Gastroesophageal sphincter (tissue), 4 donors: ENCODE results near the gene C9orf85. TPM values are rescaled to one million over a fixed set of nuclear protein-coding genes. Genes with fewer than 3 reads are reported as not detected.

Experiments
- ATAC-seq: fragments of 150-250 bp; one replicate; pipeline ENCODE4 v1.9.1; 2016; ENCODE audit warnings: mild to moderate bottlenecking, moderate library complexity
- H3K27ac ChIP-seq, 4 donors: fragments of 200-600 bp; sonication (generic) in 3 of 4; 1 replicate in 3 of 4; 2 replicates in 1 of 4; pipeline ENCODE4 v1.5.1; 2016 to 2019
- H3K27me3 ChIP-seq: fragments of 200-600 bp; sonication (generic); one replicate; pipeline ENCODE4 v1.5.1; 2019
- H3K36me3 ChIP-seq, 2 donors: fragments of 200-600 bp; sonication (generic); one replicate each; pipeline ENCODE4 v1.5.1; 2019; ENCODE audit warnings: control low read depth in 1 of 2
- H3K4me1 ChIP-seq, 3 donors: fragments of 200-600 bp; sonication (generic); 1 replicate in 2 of 3; 2 replicates in 1 of 3; pipeline ENCODE4 v1.5.1; 2016 to 2019; ENCODE audit warnings: control low read depth in 2 of 3
- H3K4me3 ChIP-seq, 2 donors: fragments of 200-600 bp; sonication (generic); one replicate each; pipeline ENCODE4 v1.5.1; 2019; ENCODE audit warnings: mild to moderate bottlenecking in 1 of 2, moderate library complexity in 1 of 2
- H3K9me3 ChIP-seq, 3 donors: fragments of 200-600 bp; sonication (generic); one replicate each; pipeline ENCODE4 v1.5.1; 2017 to 2019; ENCODE audit warnings: control low read depth in 2 of 3
- EP300 ChIP-seq: sonication (generic); formaldehyde crosslinking; IDR thresholded peaks from one replicate; pipeline ENCODE4 v1.6.1; 2017; ENCODE audit warnings: antibody characterized with exemption, mild to moderate bottlenecking
- POLR2A ChIP-seq, 2 donors: fragments of 450-650 bp; IDR thresholded peaks; one replicate each; pipeline ENCODE4 v1.6.1; 2017; ENCODE audit warnings: antibody characterized with exemption in 2 of 2, mild to moderate bottlenecking in 2 of 2, moderate library complexity in 1 of 2
- POLR2AphosphoS5 ChIP-seq: sonication (generic); formaldehyde crosslinking; IDR thresholded peaks from one replicate; pipeline ENCODE4 v1.6.1; 2017; ENCODE audit warnings: antibody characterized with exemption
- WGBS, 2 donors: methylation state at CpG; one replicate each; pipeline ENCODE4 v1.1.5; 2018; ENCODE audit warnings: low coverage in 1 of 2; 5-methylcytosine and 5-hydroxymethylcytosine counted together
- total RNA-seq, 4 donors: library from RNA; depleted of rRNA; stranded (reverse); fragments of >200 nt; gene quantifications; one replicate each; pipeline ENCODE4 v1.1.0, GENCODE V29; 2016
- TF ChIP-seq, protein P1 (sequence below), 4 experiments: fragments of 200-600 bp in 2 of 4; fragments of 450-650 bp in 2 of 4; sonication (generic) in 1 of 4; IDR thresholded peaks; one replicate each; pipeline ENCODE4 v1.5.1; 2017 to 2019; ENCODE audit warnings: antibody characterized with exemption in 4 of 4, mild to moderate bottlenecking in 2 of 4, moderate library complexity in 2 of 4

The C9orf85 gene
- total RNA-seq, 4 donors from 2014 or later, result 9.8 to 14.6 (median 11.9) TPM

DNA sequence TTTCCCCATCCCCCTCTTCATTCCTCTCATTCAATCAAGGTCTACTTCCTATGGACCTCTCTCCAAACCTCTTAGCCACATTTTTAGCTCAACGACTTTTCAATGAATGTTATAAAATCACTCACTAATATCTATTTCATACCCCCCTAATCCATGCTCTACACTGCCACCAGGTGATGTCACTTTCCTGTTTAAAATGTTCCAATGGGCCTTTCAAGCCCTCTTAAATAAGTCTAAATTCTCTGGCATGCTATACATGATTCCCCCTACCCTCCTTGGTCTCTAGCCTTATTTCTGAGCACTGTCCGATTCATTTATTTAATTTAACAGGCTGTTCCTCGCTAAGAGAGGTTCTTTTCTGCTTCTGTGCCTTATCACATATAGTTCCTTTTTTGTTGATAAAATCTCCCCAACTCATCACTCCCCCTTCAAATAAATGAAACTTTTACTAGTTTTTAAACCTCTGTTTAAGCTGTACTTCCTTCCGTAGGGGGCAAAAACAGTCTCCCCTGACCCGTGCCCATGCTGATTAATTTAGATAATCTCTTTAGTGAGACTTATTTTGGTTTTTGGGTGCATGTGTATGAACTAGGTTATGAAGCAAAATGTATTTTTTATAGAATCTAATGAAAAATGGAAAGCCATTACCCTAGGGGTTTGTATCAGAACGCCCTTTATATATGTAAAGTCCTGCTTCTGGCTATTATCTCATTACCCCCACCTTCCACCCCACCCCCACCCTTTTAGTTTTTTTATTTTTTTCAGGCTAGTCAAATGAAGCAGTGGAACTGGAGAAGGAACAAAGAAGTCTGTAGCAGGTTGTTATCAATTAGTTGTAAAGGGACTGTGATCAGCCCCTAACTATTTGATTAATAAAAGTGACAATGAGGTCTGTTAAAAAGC, 9.5 kb upstream of the C9orf85 start:
- ATAC-seq, result no peak
- no peaks in the 10 kb centered on the region for H3K36me3 ChIP-seq
- TF ChIP-seq, protein P1, sequence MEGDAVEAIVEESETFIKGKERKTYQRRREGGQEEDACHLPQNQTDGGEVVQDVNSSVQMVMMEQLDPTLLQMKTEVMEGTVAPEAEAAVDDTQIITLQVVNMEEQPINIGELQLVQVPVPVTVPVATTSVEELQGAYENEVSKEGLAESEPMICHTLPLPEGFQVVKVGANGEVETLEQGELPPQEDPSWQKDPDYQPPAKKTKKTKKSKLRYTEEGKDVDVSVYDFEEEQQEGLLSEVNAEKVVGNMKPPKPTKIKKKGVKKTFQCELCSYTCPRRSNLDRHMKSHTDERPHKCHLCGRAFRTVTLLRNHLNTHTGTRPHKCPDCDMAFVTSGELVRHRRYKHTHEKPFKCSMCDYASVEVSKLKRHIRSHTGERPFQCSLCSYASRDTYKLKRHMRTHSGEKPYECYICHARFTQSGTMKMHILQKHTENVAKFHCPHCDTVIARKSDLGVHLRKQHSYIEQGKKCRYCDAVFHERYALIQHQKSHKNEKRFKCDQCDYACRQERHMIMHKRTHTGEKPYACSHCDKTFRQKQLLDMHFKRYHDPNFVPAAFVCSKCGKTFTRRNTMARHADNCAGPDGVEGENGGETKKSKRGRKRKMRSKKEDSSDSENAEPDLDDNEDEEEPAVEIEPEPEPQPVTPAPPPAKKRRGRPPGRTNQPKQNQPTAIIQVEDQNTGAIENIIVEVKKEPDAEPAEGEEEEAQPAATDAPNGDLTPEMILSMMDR (IDR thresholded peaks at IDR 0.05), result no peak
- no peak for TF ChIP-seq EP300
- TF ChIP-seq POLR2AphosphoS5, result no peak
- TF ChIP-seq POLR2A (IDR thresholded peaks at IDR 0.05), result no peak
- no peaks in the 10 kb centered on the region for H3K9me3 ChIP-seq
- H3K27me3 ChIP-seq, result no peaks in the 10 kb centered on the region
- peaks cover 0 to 26% (median 0%) of the 10 kb centered on the region in 3 donors for H3K4me1 ChIP-seq
- H3K27ac ChIP-seq, result no peak overlapping the region
- 49 to 64% methylated on average over 4 to 6 of the region's 6 CpGs for WGBS, 2 donors
- H3K4me3 ChIP-seq, result no peak overlapping the region

DNA sequence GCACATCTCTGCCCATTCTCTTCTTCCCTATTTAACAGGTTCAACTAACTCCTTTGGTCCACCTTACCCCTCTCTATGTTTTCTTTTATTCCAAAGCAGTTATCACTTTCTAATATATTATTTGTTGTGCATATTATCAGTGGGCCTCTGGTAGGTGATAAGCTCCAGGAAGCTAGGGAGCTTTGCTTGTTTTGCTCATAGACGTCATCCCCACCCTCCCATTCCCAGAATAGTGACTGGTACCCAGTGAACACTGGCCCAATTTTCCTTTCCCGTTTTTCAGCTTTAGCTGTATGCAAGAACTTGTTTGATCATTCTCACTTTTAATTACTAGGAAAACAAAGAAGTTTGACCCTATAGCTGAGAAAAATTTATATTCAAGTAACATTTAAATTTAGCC, 7.4 kb upstream of the C9orf85 start:
- H3K9me3 ChIP-seq, result no peaks in the 10 kb centered on the region
- H3K36me3 ChIP-seq, result no peaks in the 10 kb centered on the region
- TF ChIP-seq POLR2AphosphoS5 (no peak), EP300 (no peak), POLR2A (IDR thresholded peaks at IDR 0.05) (no peak)
- TF ChIP-seq, protein P1 (IDR thresholded peaks at IDR 0.05), result no peak
- no peak for ATAC-seq
- no peak overlapping the region for H3K27ac ChIP-seq
- no peak overlapping the region for H3K4me3 ChIP-seq
- H3K27me3 ChIP-seq, result no peaks in the 10 kb centered on the region
- H3K4me1 ChIP-seq, result peaks cover 0 to 44% (median 0%) of the 10 kb centered on the region in 3 donors
- WGBS, 2 donors, result 58 to 80% methylated on average over 2 of the region's 2 CpGs

DNA sequence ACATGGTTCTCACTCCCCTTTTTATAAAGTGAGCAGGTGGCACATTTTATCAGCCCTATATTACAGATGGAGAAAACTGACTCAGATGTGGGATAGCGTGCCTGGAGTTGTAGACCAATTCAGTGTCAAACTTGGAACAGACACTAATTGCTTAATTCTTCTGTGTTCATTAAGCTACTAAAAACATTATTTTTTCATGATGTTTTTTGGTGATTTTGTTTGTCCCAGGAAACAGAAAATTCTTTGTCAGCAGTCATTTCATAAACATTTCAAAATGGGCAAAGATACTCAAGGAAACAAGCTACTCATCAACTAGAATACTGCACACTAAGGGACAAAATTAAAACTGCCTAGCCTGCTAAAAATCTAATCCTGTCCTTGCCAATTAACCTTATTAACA, 2.6 kb upstream of the C9orf85 start:
- H3K4me3 ChIP-seq, result peak overlapping the region in 1 of 2 donors; percentile 89
- ATAC-seq, result no peak
- H3K27ac ChIP-seq, result peak overlapping the region in 1 of 4 donors; percentile 90
- TF ChIP-seq POLR2A (IDR thresholded peaks at IDR 0.05) (no peak), EP300 (no peak)
- TF ChIP-seq, protein P1 (IDR thresholded peaks at IDR 0.05), result no peak
- H3K4me1 ChIP-seq, result peaks cover 0 to 55% (median 9%) of the 10 kb centered on the region in 3 donors
- 35 to 56% methylated on average over 1 of the region's 1 CpG for WGBS, 2 donors
- H3K27me3 ChIP-seq, result no peaks in the 10 kb centered on the region
- H3K36me3 ChIP-seq, result no peaks in the 10 kb centered on the region
- no peaks in the 10 kb centered on the region for H3K9me3 ChIP-seq

DNA sequence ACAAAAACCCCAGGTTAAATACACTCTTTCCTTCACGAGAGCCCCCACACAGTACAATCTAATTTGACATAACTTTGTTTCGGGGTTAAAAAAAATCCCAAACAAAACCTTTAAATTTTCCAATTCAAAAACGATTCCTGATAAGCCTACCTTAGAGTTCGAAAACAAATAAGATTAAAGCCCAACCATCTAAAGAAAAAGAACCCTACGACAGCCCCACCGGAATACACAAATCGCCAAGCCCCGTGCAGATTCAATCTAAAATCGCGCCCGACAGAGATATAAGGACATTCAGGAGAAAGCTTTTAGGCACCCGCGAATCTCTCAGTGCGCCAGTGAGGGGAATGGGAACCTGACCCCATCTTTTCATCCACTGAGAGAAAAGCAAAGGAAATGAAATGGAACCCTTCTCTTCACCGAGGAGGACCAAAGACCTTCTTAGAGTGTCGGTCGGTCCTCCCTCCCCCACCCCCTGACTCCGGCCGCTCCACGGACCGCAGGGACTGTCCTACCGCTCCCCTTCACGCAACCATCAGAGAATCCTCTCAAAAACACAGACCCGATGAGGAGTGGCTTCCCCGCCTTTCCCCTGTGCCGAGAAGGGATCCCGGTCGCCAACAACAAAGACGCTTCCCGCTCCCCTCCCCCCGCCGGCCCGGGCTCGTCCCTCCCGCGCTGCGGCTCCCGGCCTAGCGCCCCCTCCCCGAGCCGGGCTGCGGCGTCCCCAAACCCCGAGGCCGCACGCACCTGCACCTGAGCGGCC, 1.4 kb upstream of the C9orf85 start:
- no peak for TF ChIP-seq POLR2AphosphoS5
- TF ChIP-seq EP300, result no peak
- TF ChIP-seq POLR2A (IDR thresholded peaks at IDR 0.05), result no peak
- TF ChIP-seq, protein P1 (IDR thresholded peaks at IDR 0.05), result no peak
- peak; percentile 3 for ATAC-seq
- 1 to 2% methylated on average over 14 to 17 of the region's 47 CpGs for WGBS, 2 donors

More for the DNA sequence above, 1.4 kb upstream of the C9orf85 start:
- H3K27ac ChIP-seq, result peak overlapping the region; percentile 64 to 94 (median 92)
- H3K4me3 ChIP-seq, result peak overlapping the region; percentile 89 to 94
- no peaks in the 10 kb centered on the region for H3K9me3 ChIP-seq
- H3K36me3 ChIP-seq, result no peaks in the 10 kb centered on the region
- no peaks in the 10 kb centered on the region for H3K27me3 ChIP-seq
- peaks cover 0 to 62% (median 9%) of the 10 kb centered on the region in 3 donors for H3K4me1 ChIP-seq
